ENCODE data around the gene SMYD3.
"Not testable (repeated sequence)": the region's sequence is repeated elsewhere in the genome, so short reads cannot be mapped to it uniquely, and the experiment has no call there.

The SMYD3 gene

GRCh38 chr1:246078888-246079252, 428.2 kb downstream of the SMYD3 start:
- no peak overlapping the region for H3K4me3 ChIP-seq (ENCODE audit: low read depth, low read length)
- no peak for DNase-seq (ENCODE audit: low read depth)
- TF ChIP-seq, protein P1, sequence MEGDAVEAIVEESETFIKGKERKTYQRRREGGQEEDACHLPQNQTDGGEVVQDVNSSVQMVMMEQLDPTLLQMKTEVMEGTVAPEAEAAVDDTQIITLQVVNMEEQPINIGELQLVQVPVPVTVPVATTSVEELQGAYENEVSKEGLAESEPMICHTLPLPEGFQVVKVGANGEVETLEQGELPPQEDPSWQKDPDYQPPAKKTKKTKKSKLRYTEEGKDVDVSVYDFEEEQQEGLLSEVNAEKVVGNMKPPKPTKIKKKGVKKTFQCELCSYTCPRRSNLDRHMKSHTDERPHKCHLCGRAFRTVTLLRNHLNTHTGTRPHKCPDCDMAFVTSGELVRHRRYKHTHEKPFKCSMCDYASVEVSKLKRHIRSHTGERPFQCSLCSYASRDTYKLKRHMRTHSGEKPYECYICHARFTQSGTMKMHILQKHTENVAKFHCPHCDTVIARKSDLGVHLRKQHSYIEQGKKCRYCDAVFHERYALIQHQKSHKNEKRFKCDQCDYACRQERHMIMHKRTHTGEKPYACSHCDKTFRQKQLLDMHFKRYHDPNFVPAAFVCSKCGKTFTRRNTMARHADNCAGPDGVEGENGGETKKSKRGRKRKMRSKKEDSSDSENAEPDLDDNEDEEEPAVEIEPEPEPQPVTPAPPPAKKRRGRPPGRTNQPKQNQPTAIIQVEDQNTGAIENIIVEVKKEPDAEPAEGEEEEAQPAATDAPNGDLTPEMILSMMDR (IDR thresholded peaks at IDR 0.05; ENCODE audit: insufficient read depth, low read depth, low read length, missing control alignments), result no peak

- no peak overlapping the region for H3K4me3 ChIP-seq (ENCODE audit: low read depth, low read length)
- no peak for DNase-seq (ENCODE audit: low read depth)
- TF ChIP-seq, protein P1 (IDR thresholded peaks at IDR 0.05; ENCODE audit: insufficient read depth, low read depth, low read length, missing control alignments), result no peak
These were observed 428.8 kb downstream of the SMYD3 start for GRCh38 chr1:246078126-246078887.

- DNase-seq (ENCODE audit: low read depth), result no peak
- TF ChIP-seq, protein P1 (IDR thresholded peaks at IDR 0.05; ENCODE audit: insufficient read depth, low read depth, low read length, missing control alignments), result no peak
- no peak overlapping the region for H3K4me3 ChIP-seq (ENCODE audit: low read depth, low read length)
These were observed 429.6 kb downstream of the SMYD3 start for GRCh38 chr1:246077476-246077875.

GRCh38 chr1:246074421-246074820, 432.7 kb downstream of the SMYD3 start:
- DNase-seq (ENCODE audit: low read depth), result no peak
- no peak overlapping the region for H3K4me3 ChIP-seq (ENCODE audit: low read depth, low read length)
- TF ChIP-seq, protein P1 (IDR thresholded peaks at IDR 0.05; ENCODE audit: insufficient read depth, low read depth, low read length, missing control alignments), result no peak

GRCh38 chr1:246072456-246072955, 434.6 kb downstream of the SMYD3 start:
- DNase-seq (ENCODE audit: low read depth), result no peak
- no peak overlapping the region for H3K4me3 ChIP-seq (ENCODE audit: low read depth, low read length)
- TF ChIP-seq, protein P1 (IDR thresholded peaks at IDR 0.05; ENCODE audit: insufficient read depth, low read depth, low read length, missing control alignments), result no peak

- not testable (repeated sequence) for DNase-seq (ENCODE audit: low read depth); H3K4me3 ChIP-seq (ENCODE audit: low read depth, low read length)
These were observed 435.1 kb downstream of the SMYD3 start for GRCh38 chr1:246071981-246072380.

DNA sequence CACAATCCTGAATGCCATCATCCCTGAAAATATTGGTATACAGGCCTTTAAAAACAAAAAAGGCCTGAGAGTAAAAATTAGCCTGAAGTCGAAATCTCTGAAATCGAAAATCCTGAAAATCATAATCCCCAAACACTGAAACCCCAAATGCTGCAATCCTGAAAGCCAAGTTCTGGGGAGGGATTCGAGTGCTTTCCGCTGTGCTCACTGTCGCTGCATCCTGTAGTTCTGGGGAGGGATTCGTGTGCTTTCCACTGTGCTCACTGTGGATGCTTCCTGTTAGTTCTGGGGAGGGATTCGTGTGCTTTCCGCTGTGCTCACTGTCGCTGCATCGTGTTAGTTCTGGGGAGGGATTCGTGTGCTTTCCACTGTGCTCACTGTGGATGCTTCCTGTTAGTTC, 435.5 kb downstream of the SMYD3 start:
- not testable (repeated sequence) for H3K4me3 ChIP-seq (ENCODE audit: low read depth, low read length); DNase-seq (ENCODE audit: low read depth)

- no peak overlapping the region for H3K4me3 ChIP-seq (ENCODE audit: low read depth, low read length)
- no peak for DNase-seq (ENCODE audit: low read depth)
- TF ChIP-seq, protein P1 (IDR thresholded peaks at IDR 0.05; ENCODE audit: insufficient read depth, low read depth, low read length, missing control alignments), result no peak
These were observed 437.5 kb downstream of the SMYD3 start for GRCh38 chr1:246069581-246069980.
